ENCODE results near the gene TMEM141. TPM values are rescaled to one million over a fixed set of nuclear protein-coding genes. Genes with fewer than 3 reads are reported as not detected.

TMEM141 gene
- total and polyA plus RNA-seq, 7 experiments from 2014 or later: 27.2 to 54.9 (median 30.6) TPM

GRCh38 chr9:136750526-136750925 lies 40.6 kb upstream of the TMEM141 start:
- H3K27ac Mint-ChIP-seq: no peak overlapping the region
- POLR2A ChIA-PET: no interaction called here
- Histone ChIP-seq H3K27ac (ENCODE audit: low read depth, low read length) (no peak overlapping the region), H3K36me3 (ENCODE audit: control insufficient read depth in 2 of 3, insufficient read depth in 3 of 3, low read length in 3 of 3) (no peaks in the 10 kb centered on the region), H3K27me3 (ENCODE audit: control insufficient read depth in 2 of 2, insufficient read depth in 2 of 2, low read length in 2 of 2) (no peaks in the 10 kb centered on the region), H3K4me3 (ENCODE audit: low read length) (no peak overlapping the region), H3K4me1 (ENCODE audit: control insufficient read depth in 2 of 2, insufficient read depth in 2 of 2, low read length in 2 of 2) (no peaks in the 10 kb centered on the region), H3K9me3 (ENCODE audit: control insufficient read depth in 2 of 3, low read length in 3 of 3) (no peaks in the 10 kb centered on the region)
- intact Hi-C loops (cut with micrococcal nuclease): no loop called here
- ATAC-seq (no peak), DNase-seq (no peak)
- H3K9me3 Mint-ChIP-seq: peaks cover 1 to 27% (median 19%) of the 10 kb centered on the region in 11 donors
- CTCF ChIA-PET: no interaction called here
- no peak overlapping the region for H3K4me3 Mint-ChIP-seq
- H3K27me3 Mint-ChIP-seq: peaks cover 0 to 22% (median 6%) of the 10 kb centered on the region in 5 donors
- H3K36me3 Mint-ChIP-seq: peaks cover 0 to 13% (median 6%) of the 10 kb centered on the region in 5 donors
- H3K4me1 Mint-ChIP-seq: peaks cover 0 to 5% (median 0%) of the 10 kb centered on the region in 7 donors

DNA sequence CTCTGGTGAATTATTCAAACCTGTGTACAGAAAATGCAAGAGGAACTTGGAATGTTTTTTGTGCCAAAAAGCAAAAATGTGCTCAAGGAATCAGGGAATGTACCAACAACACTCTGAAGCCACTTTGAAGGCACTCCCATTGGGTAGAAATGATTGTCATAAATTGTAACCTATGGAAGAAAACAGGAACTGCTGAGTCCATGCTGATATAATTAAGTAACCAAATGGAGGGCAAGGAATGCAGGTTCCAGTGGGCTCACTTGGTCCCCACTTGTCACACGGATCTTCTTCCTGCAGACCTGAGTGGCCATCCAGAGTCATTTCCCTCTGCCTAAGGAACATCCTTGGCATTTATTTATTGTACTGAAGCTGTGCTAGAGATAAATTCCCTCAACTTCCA lies 39.9 kb upstream of the TMEM141 start:
- H3K4me3 ChIP-seq (ENCODE audit: low read length): no peak overlapping the region
- intact Hi-C loops (cut with micrococcal nuclease): no loop called here
- H3K27ac ChIP-seq (ENCODE audit: low read depth, low read length): no peak overlapping the region
- Mint-ChIP-seq H3K27ac (no peak overlapping the region), H3K27me3 (peaks cover 0 to 29% (median 6%) of the 10 kb centered on the region in 5 donors), H3K4me1 (peaks cover 0 to 5% (median 0%) of the 10 kb centered on the region in 7 donors), H3K9me3 (peaks cover 4 to 27% (median 23%) of the 10 kb centered on the region in 11 donors), H3K36me3 (peaks cover 0 to 13% (median 7%) of the 10 kb centered on the region in 5 donors), H3K4me3 (no peak overlapping the region)
- ATAC-seq: no peak
- no peaks in the 10 kb centered on the region for H3K36me3 ChIP-seq (ENCODE audit: control insufficient read depth in 2 of 3, insufficient read depth in 3 of 3, low read length in 3 of 3)
- POLR2A ChIA-PET: no interaction called here
- no peaks in the 10 kb centered on the region for H3K9me3 ChIP-seq (ENCODE audit: control insufficient read depth in 2 of 3, low read length in 3 of 3)
- CTCF ChIA-PET: no interaction called here
- no peaks in the 10 kb centered on the region for H3K4me1 ChIP-seq (ENCODE audit: control insufficient read depth in 2 of 2, insufficient read depth in 2 of 2, low read length in 2 of 2)
- no peaks in the 10 kb centered on the region for H3K27me3 ChIP-seq (ENCODE audit: control insufficient read depth in 2 of 2, insufficient read depth in 2 of 2, low read length in 2 of 2)
- DNase-seq: no peak

DNA sequence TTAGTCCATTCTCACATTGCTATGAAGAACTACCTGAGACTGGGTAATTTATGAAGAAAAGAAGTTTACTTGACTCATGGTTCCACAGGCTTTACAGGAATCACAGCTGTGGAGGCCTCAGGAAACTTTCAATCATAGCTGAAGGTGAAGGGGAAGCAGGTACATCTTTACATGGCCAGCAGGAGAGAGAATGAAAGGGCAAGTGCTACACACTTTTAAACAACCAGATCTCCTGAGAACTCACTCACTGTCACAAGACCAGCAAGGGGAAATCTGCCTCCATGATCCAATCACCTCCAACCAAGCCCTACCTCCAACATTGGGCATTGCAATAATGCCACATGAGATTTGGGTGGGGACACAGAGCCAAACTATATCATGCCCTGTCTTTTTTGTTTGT lies 39.3 kb upstream of the TMEM141 start:
- CTCF ChIA-PET: no interaction called here

DNA sequence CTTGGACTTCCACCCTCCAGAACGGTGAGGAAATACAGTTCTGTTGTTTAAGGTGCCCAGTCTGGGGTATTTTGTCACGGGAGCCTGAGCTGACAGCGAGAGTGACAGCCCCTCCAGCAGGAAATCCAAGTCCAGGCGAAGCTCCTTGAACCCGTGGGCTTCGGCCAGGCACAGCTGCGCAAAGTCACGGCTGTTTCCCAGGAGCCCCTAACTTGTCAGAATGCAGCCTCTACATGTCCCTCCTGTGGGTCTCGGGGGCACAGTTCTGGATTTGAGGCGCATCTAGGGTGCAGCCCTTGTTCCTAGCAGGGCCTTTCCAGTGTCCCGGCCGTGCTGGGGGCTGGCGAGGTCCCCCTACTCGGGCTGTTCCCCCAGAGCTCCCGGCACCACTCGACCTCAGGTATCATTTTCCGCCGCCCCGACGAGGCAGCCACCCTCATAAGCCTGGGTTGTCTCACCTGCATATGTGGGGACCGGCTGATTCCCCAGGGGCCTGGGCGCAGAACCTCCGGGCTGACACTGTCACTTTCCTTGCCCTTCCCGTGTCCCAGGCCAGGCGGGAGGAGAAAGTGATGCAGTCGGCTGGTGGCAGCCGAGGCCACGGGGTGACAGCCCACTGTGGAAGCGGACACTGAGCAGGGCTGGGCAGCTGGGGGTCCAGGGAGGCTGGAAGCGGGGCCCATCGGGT lies 37.6 kb upstream of the TMEM141 start:
- H3K9me3 Mint-ChIP-seq: peaks cover 4 to 29% (median 23%) of the 10 kb centered on the region in 11 donors
- H3K27me3 Mint-ChIP-seq: peaks cover 0 to 22% (median 6%) of the 10 kb centered on the region in 5 donors
- no peaks in the 10 kb centered on the region for H3K27me3 ChIP-seq (ENCODE audit: control insufficient read depth in 2 of 2, insufficient read depth in 2 of 2, low read length in 2 of 2)
- peaks cover 0 to 5% (median 0%) of the 10 kb centered on the region in 7 donors for H3K4me1 Mint-ChIP-seq
- no peak overlapping the region for H3K4me3 ChIP-seq (ENCODE audit: low read length)
- H3K27ac Mint-ChIP-seq: no peak overlapping the region
- no peak overlapping the region for H3K4me3 Mint-ChIP-seq
- H3K27ac ChIP-seq (ENCODE audit: low read depth, low read length): no peak overlapping the region
- H3K9me3 ChIP-seq (ENCODE audit: control insufficient read depth in 2 of 3, low read length in 3 of 3): no peaks in the 10 kb centered on the region
- no peak for DNase-seq
- POLR2A ChIA-PET: no interaction called here
- no peak for ATAC-seq
- H3K36me3 ChIP-seq (ENCODE audit: control insufficient read depth in 2 of 3, insufficient read depth in 3 of 3, low read length in 3 of 3): no peaks in the 10 kb centered on the region
- H3K4me1 ChIP-seq (ENCODE audit: control insufficient read depth in 2 of 2, insufficient read depth in 2 of 2, low read length in 2 of 2): no peaks in the 10 kb centered on the region
- intact Hi-C loops (cut with micrococcal nuclease): no loop called here
- CTCF ChIA-PET: no interaction called here
- peaks cover 0 to 13% (median 7%) of the 10 kb centered on the region in 5 donors for H3K36me3 Mint-ChIP-seq

More for the DNA sequence above, 39.3 kb upstream of the TMEM141 start:
- intact Hi-C loops (cut with micrococcal nuclease): no loop called here
- POLR2A ChIA-PET: no interaction called here
- peaks cover 0 to 13% (median 7%) of the 10 kb centered on the region in 5 donors for H3K36me3 Mint-ChIP-seq
- no peak overlapping the region for H3K27ac Mint-ChIP-seq
- DNase-seq (no peak), ATAC-seq (no peak)
- peaks cover 0 to 5% (median 0%) of the 10 kb centered on the region in 7 donors for H3K4me1 Mint-ChIP-seq
- H3K36me3 ChIP-seq (ENCODE audit: control insufficient read depth in 2 of 3, insufficient read depth in 3 of 3, low read length in 3 of 3): no peaks in the 10 kb centered on the region
- no peaks in the 10 kb centered on the region for H3K4me1 ChIP-seq (ENCODE audit: control insufficient read depth in 2 of 2, insufficient read depth in 2 of 2, low read length in 2 of 2)
- H3K4me3 Mint-ChIP-seq: no peak overlapping the region
- peaks cover 4 to 29% (median 23%) of the 10 kb centered on the region in 11 donors for H3K9me3 Mint-ChIP-seq
- H3K27ac ChIP-seq (ENCODE audit: low read depth, low read length): no peak overlapping the region
- H3K4me3 ChIP-seq (ENCODE audit: low read length): no peak overlapping the region
- H3K9me3 ChIP-seq (ENCODE audit: control insufficient read depth in 2 of 3, low read length in 3 of 3): no peaks in the 10 kb centered on the region
- no peaks in the 10 kb centered on the region for H3K27me3 ChIP-seq (ENCODE audit: control insufficient read depth in 2 of 2, insufficient read depth in 2 of 2, low read length in 2 of 2)
- H3K27me3 Mint-ChIP-seq: peaks cover 0 to 29% (median 6%) of the 10 kb centered on the region in 5 donors

GRCh38 chr9:136754059-136754572 lies 37.0 kb upstream of the TMEM141 start:
- Mint-ChIP-seq H3K4me3 (no peak overlapping the region), H3K27me3 (peaks cover 0 to 21% (median 6%) of the 10 kb centered on the region in 5 donors), H3K36me3 (peaks cover 0 to 13% (median 7%) of the 10 kb centered on the region in 5 donors), H3K4me1 (peaks cover 0 to 5% (median 0%) of the 10 kb centered on the region in 7 donors), H3K27ac (no peak overlapping the region), H3K9me3 (peaks cover 4 to 29% (median 23%) of the 10 kb centered on the region in 11 donors)
- intact Hi-C loops (cut with micrococcal nuclease): no loop called here
- no peaks in the 10 kb centered on the region for H3K9me3 ChIP-seq (ENCODE audit: control insufficient read depth in 2 of 3, low read length in 3 of 3)
- ChIA-PET POLR2A (no interaction called here), CTCF (no interaction called here)
- DNase-seq (no peak), ATAC-seq (no peak)
- H3K4me3 ChIP-seq (ENCODE audit: low read length): no peak overlapping the region
- no peaks in the 10 kb centered on the region for H3K36me3 ChIP-seq (ENCODE audit: control insufficient read depth in 2 of 3, insufficient read depth in 3 of 3, low read length in 3 of 3)
- H3K27me3 ChIP-seq (ENCODE audit: control insufficient read depth in 2 of 2, insufficient read depth in 2 of 2, low read length in 2 of 2): no peaks in the 10 kb centered on the region
- no peak overlapping the region for H3K27ac ChIP-seq (ENCODE audit: low read depth, low read length)
- H3K4me1 ChIP-seq (ENCODE audit: control insufficient read depth in 2 of 2, insufficient read depth in 2 of 2, low read length in 2 of 2): no peaks in the 10 kb centered on the region

DNA sequence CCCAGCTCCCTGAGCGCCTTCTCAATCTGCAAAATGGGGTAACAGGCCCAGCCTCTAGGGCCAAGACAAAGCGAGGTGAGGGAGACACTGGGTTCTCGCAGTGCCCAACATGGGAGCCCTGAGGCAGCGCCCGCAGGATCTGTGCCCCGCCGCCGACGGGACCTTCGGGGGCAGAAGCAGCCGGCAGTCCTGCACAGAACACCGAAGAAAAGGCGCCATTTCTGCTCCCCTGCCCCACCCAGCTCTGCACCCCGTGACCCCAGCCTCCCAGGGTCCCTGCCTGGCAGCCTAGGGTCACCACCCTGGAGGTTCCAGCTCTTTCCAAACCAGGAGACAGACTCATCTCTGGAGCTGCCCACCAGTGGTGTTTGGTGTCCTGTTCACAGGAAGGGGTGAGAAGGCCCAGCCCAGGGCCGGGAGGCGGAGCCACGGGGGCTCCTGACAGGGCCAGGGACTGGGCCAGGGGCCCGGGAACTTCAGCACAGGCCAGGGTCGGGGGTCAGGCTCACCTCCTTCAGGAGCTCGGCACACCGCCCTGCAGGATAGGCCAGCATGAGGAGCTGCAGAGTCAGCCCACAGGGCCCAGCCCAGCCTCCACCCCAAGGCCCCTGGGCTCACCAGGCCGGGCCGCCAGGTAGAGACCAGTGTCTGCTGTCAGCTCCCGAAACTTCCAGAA lies 36.4 kb upstream of the TMEM141 start:
- POLR2A ChIA-PET: no interaction called here
- H3K27me3 Mint-ChIP-seq: peaks cover 0 to 21% (median 6%) of the 10 kb centered on the region in 5 donors
- Histone ChIP-seq H3K4me1 (ENCODE audit: control insufficient read depth in 2 of 2, insufficient read depth in 2 of 2, low read length in 2 of 2) (no peaks in the 10 kb centered on the region), H3K27ac (ENCODE audit: low read depth, low read length) (no peak overlapping the region), H3K36me3 (ENCODE audit: control insufficient read depth in 2 of 3, insufficient read depth in 3 of 3, low read length in 3 of 3) (no peaks in the 10 kb centered on the region), H3K4me3 (ENCODE audit: low read length) (no peak overlapping the region), H3K27me3 (ENCODE audit: control insufficient read depth in 2 of 2, insufficient read depth in 2 of 2, low read length in 2 of 2) (no peaks in the 10 kb centered on the region), H3K9me3 (ENCODE audit: control insufficient read depth in 2 of 3, low read length in 3 of 3) (no peaks in the 10 kb centered on the region)
- ATAC-seq: no peak
- peaks cover 4 to 29% (median 23%) of the 10 kb centered on the region in 11 donors for H3K9me3 Mint-ChIP-seq
- peaks cover 0 to 5% (median 0%) of the 10 kb centered on the region in 7 donors for H3K4me1 Mint-ChIP-seq
- intact Hi-C loops (cut with micrococcal nuclease): no loop called here
- peaks cover 0 to 13% (median 7%) of the 10 kb centered on the region in 5 donors for H3K36me3 Mint-ChIP-seq
- H3K4me3 Mint-ChIP-seq: no peak overlapping the region
- CTCF ChIA-PET: no interaction called here
- no peak overlapping the region for H3K27ac Mint-ChIP-seq
- no peak for DNase-seq
